K562 (cell line): ENCODE data around the gene TMEM170A. TPM values are rescaled to one million over a fixed set of nuclear protein-coding genes. Genes with fewer than 3 reads are reported as not detected.
A peak's percentile ranks its signal among the peaks of the same experiment; 100 is the strongest.

ENCODE experiments used
- AFF4 ChIP-seq: sonication (generic); formaldehyde crosslinking; IDR thresholded peaks from 2 replicates; pipeline ENCODE4 v1.8.0; 2023; ENCODE audit warnings: mild to moderate bottlenecking, missing genetic modification reagents
- ATF2 ChIP-seq: sonication (generic); formaldehyde crosslinking; IDR thresholded peaks from 2 replicates; pipeline ENCODE4 v1.8.1; 2022; ENCODE audit warnings: missing genetic modification reagents
- FOXJ3 ChIP-seq: sonication (generic); formaldehyde crosslinking; IDR thresholded peaks from 2 replicates; pipeline ENCODE4 v1.4.0; 2020; ENCODE audit warnings: mild to moderate bottlenecking, missing genetic modification reagents
- HDAC6 ChIP-seq: IDR thresholded peaks from 2 replicates; pipeline ENCODE4 v1.6.1; 2012; ENCODE audit warnings: low read depth, mild to moderate bottlenecking, control low read depth, inconsistent platforms, low read length, moderate library complexity
- HIVEP1 ChIP-seq: fragments of 250-450 bp; sonication (Bioruptor Pico); IDR thresholded peaks from 2 replicates; pipeline ENCODE4 v1.4.0; 2020; ENCODE audit warnings: mild to moderate bottlenecking
- KAT2B ChIP-seq: IDR thresholded peaks from one replicate; pipeline ENCODE4 v1.6.1; 2012; ENCODE audit warnings: low read depth, mild to moderate bottlenecking, control low read depth, inconsistent platforms, low read length, moderate library complexity
- MEF2A ChIP-seq: IDR thresholded peaks from 2 replicates; pipeline ENCODE4 v1.6.1; 2011; ENCODE audit warnings: low read depth, mild to moderate bottlenecking, low read length, moderate library complexity; ENCODE audit not compliant: control insufficient read depth
- MTA2 ChIP-seq: fragments of 450-650 bp; IDR thresholded peaks from 2 replicates; pipeline ENCODE4 v1.6.1; 2016; ENCODE audit warnings: low read depth
- SPI1 ChIP-seq: IDR thresholded peaks from 2 replicates; pipeline ENCODE4 v1.6.1; 2011; ENCODE audit warnings: low read depth, low read length, control low read depth, borderline replicate concordance
- SRF ChIP-seq, 2 experiments: fragments of 250-450, 450-650 bp in 1 of 2; sonication (Bioruptor Pico) in 1 of 2; sonication (generic) in 1 of 2; formaldehyde crosslinking; IDR thresholded peaks; 2 replicates each; pipeline versions ENCODE4 v1.5.0 to v1.5.1; 2020 to 2022; ENCODE audit warnings: mild to moderate bottlenecking in 1 of 2, missing genetic modification reagents in 1 of 2
- SUPT5H ChIP-seq: fragments of 450-650 bp; IDR thresholded peaks from 2 replicates; pipeline ENCODE4 v1.6.1; 2016
- YY1 ChIP-seq, 3 experiments: IDR thresholded peaks; 2 replicates each; pipeline ENCODE4 v1.6.1; 2011; ENCODE audit warnings: low read length in 2 of 3, mild to moderate bottlenecking in 2 of 3, moderate library complexity in 2 of 3, borderline replicate concordance in 1 of 3, control low read depth in 1 of 3, low read depth in 1 of 3; ENCODE audit not compliant: insufficient read depth in 3 of 3, insufficient replicate concordance in 2 of 3, control insufficient read depth in 1 of 3, insufficient read length in 1 of 3; ENCODE audit errors: extremely low read depth in 1 of 3
- ZBTB33 ChIP-seq: sonication (generic); formaldehyde crosslinking; IDR thresholded peaks from 2 replicates; pipeline ENCODE4 v1.8.1; 2023; ENCODE audit warnings: mild to moderate bottlenecking, missing genetic modification reagents
- ZFP36 ChIP-seq: fragments of 150-350 bp; IDR thresholded peaks from 2 replicates; pipeline ENCODE4 v1.6.1; 2018; ENCODE audit warnings: low read length, low read depth; ENCODE audit not compliant: partially characterized antibody
- ZFX ChIP-seq: sonication (generic); formaldehyde crosslinking; IDR thresholded peaks from 2 replicates; pipeline ENCODE4 v1.8.0; 2022; ENCODE audit warnings: mild to moderate bottlenecking, missing genetic modification reagents, moderate library complexity
- ZNF12 ChIP-seq: sonication (generic); formaldehyde crosslinking; IDR thresholded peaks from 2 replicates; pipeline ENCODE4 v1.4.0; 2020; ENCODE audit warnings: mild to moderate bottlenecking, missing genetic modification reagents
- ZNF140 ChIP-seq: fragments of 250-450 bp; sonication (Bioruptor Pico); IDR thresholded peaks from 2 replicates; pipeline ENCODE4 v1.8.0; 2021; ENCODE audit warnings: moderate library complexity, mild to moderate bottlenecking, inconsistent platforms
- ZNF143 ChIP-seq: sonication (generic); formaldehyde crosslinking; IDR thresholded peaks from 2 replicates; pipeline ENCODE4 v1.9.0; 2022; ENCODE audit warnings: mild to moderate bottlenecking, missing genetic modification reagents
- ZNF239 ChIP-seq: fragments of 250-450 bp; sonication (Bioruptor Pico); IDR thresholded peaks from 2 replicates; pipeline ENCODE4 v1.4.0; 2020; ENCODE audit warnings: mild to moderate bottlenecking
- ZNF444 ChIP-seq: fragments of 250-450 bp; sonication (Bioruptor Pico); IDR thresholded peaks from 2 replicates; pipeline ENCODE4 v1.4.0; 2020; ENCODE audit warnings: mild to moderate bottlenecking, moderate library complexity
- polyA plus RNA-seq, 8 experiments: library from polyadenylated mRNA; depleted of rRNA in 4 of 8; stranded (reverse) in 5 of 8; unstranded in 3 of 8; fragments of >200 nt; fragmentation: Nextera tagmentation in 2 of 8; fragmentation: Illumina TruSeq in 1 of 8; extraction: Ambion mirVana in 2 of 8; extraction: Trizol in 1 of 8; gene quantifications; 2 replicates each; pipeline versions ENCODE4 v1.2.1 to v1.2.3, GENCODE V29; 2011 to 2014; ENCODE audit warnings: inconsistent platforms in 1 of 8, missing spikeins in 1 of 8
- total RNA-seq, 7 experiments: library from RNA; depleted of rRNA in 6 of 7; stranded (reverse); fragments of >200 nt in 6 of 7; fragmentation: Illumina TruSeq in 2 of 7; extraction: Trizol in 2 of 7; gene quantifications; 2 replicates each; pipeline versions ENCODE4 v1.2.1 to v1.2.3, GENCODE V29; 2011 to 2021; ENCODE audit warnings: low replicate concordance in 1 of 7

Gene TMEM170A
- total and polyA plus RNA-seq, 9 of the 15 experiments (the other 6 are each of a cell fraction or from before 2014, with no cell fraction given): 6.1 to 30.2 (median 15.0) TPM

- peak; percentile 64; the same call in 1 of the 2 replicates for TF ChIP-seq AFF4 (CRISPR knock-in tag)
- TF ChIP-seq ZNF12: 0 out of 2 replicates have a peak, but pooled peaks have one; percentile 23
- no peak for TF ChIP-seq SPI1
- TF ChIP-seq ATF2 (CRISPR knock-in tag): no peak
- TF ChIP-seq YY1 (IDR thresholded peaks at IDR 0.05; ENCODE audit: borderline replicate concordance in 1 of 3, control insufficient read depth in 1 of 3, extremely low read depth in 1 of 3, insufficient read depth in 3 of 3, insufficient read length in 1 of 3, insufficient replicate concordance in 2 of 3, low read depth in 1 of 3, low read length in 2 of 3): peak in 2 of 3 experiments; percentile 19 to 35
- no peak for TF ChIP-seq ZNF239 (CRISPR knock-in tag)
- peak; percentile 10; the same call in 1 of the 2 replicates for TF ChIP-seq ZBTB33
- TF ChIP-seq HDAC6: no peak
- TF ChIP-seq SRF (CRISPR knock-in tag; IDR thresholded peaks at IDR 0.05): no peak; a peak in 1 of 4 replicates
- TF ChIP-seq MTA2: no peak
- peak; percentile 64 for TF ChIP-seq SUPT5H
- no peak for TF ChIP-seq KAT2B
- TF ChIP-seq FOXJ3 (CRISPR knock-in tag): no peak
- TF ChIP-seq ZFX: peak; percentile 75
- no peak for TF ChIP-seq MEF2A
- TF ChIP-seq HIVEP1 (CRISPR knock-in tag): no peak
- TF ChIP-seq ZNF140 (CRISPR knock-in tag): no peak
- peak; percentile 92 for TF ChIP-seq ZFP36
- no peak for TF ChIP-seq ZNF444
- peak; percentile 89 for TF ChIP-seq ZNF143 (CRISPR knock-in tag)
These were observed 31.4 kb downstream of the TMEM170A start, which contains the start of gene CFDP1 (continued) for GRCh38 chr16:75432828-75433731.
